T-cell (primary cell): Measurements from ENCODE around the gene PLEKHF1. TPM values are rescaled to one million over a fixed set of nuclear protein-coding genes. Genes with fewer than 3 reads are reported as not detected.
A peak's percentile ranks its signal among the peaks of the same experiment; 100 is the strongest.
"Not testable (repeated sequence)": the region's sequence is repeated elsewhere in the genome, so short reads cannot be mapped to it uniquely, and the experiment has no call there.

Experiments used
- ATAC-seq, 4 experiments: fragments of 200-7000 bp in 3 of 4; fragments of 150-1000 bp in 1 of 4; cut with Tn5 transposase; replicated peaks in 1 of 4; 1 replicate in 3 of 4; 2 replicates in 1 of 4; pipeline ENCODE4 v1.10.0; 2021; ENCODE audit warnings: moderate library complexity in 3 of 4, mild to moderate bottlenecking in 2 of 4, moderate number of reproducible peaks in 1 of 4
- CTCF ChIA-PET, 2 donors: fragments of 300-600 bp; sonication (Branson Sonifier 250); formaldehyde crosslinking; loops; one replicate each; lab custom pipeline; 2022; ENCODE audit warnings: antibody characterized with exemption in 2 of 2; lab: Charles Lee
- POLR2A ChIA-PET, 2 donors: fragments of 300-600 bp; sonication (Branson Sonifier 250); formaldehyde crosslinking; loops; one replicate each; lab custom pipeline; 2022; ENCODE audit warnings: antibody characterized with exemption in 2 of 2; lab: Charles Lee
- DNase-seq, 35 experiments: peaks; one replicate each; pipeline versions ENCODE4 v3.0.0 to v3.0.0-alpha.2; 2013 to 2023
- H3K27ac ChIP-seq: one replicate; pipeline ENCODE4 v1.5.1; 2013; ENCODE audit warnings: low read length
- H3K27me3 ChIP-seq, 2 experiments: replicated peaks in 1 of 2; 1 replicate in 1 of 2; 2 replicates in 1 of 2; pipeline versions ENCODE4 v1.6.1 to v1.7.0; 2013; ENCODE audit warnings: low read length in 1 of 2, mixed read lengths in 1 of 2; ENCODE audit not compliant: control insufficient read depth in 2 of 2, insufficient read depth in 2 of 2; ENCODE audit errors: extremely low read depth in 1 of 2
- H3K36me3 ChIP-seq, 2 donors: 1 replicate in 1 of 2; 2 replicates in 1 of 2; pipeline versions ENCODE4 v1.6.1 to v1.7.0; 2013; ENCODE audit warnings: low read length in 1 of 2; ENCODE audit not compliant: control insufficient read depth in 2 of 2, insufficient read depth in 1 of 2; ENCODE audit errors: extremely low read depth in 1 of 2
- H3K4me1 ChIP-seq, 2 experiments: 1 replicate in 1 of 2; 2 replicates in 1 of 2; pipeline versions ENCODE4 v1.6.1 to v1.7.0; 2013; ENCODE audit warnings: low read length in 2 of 2, mixed read lengths in 1 of 2; ENCODE audit not compliant: insufficient read depth in 2 of 2, control insufficient read depth in 1 of 2; ENCODE audit errors: extremely low read depth in 1 of 2
- H3K4me3 ChIP-seq, 2 donors: 1 replicate in 1 of 2; 2 replicates in 1 of 2; pipeline versions ENCODE4 v1.5.1 to v1.7.0; 2013; ENCODE audit warnings: mild to moderate bottlenecking in 2 of 2, low read length in 1 of 2, moderate library complexity in 1 of 2; ENCODE audit not compliant: control insufficient read depth in 1 of 2; ENCODE audit errors: extremely low read depth in 1 of 2
- H3K9me3 ChIP-seq: 2 replicates; pipeline ENCODE4 v1.7.0; 2013
- H3K27ac Mint-ChIP-seq, 2 donors: one replicate each; pipeline ENCODE4 v1.8.0; 2020 to 2021; ENCODE audit warnings: mild to moderate bottlenecking in 2 of 2, mixed read lengths in 2 of 2
- H3K27me3 Mint-ChIP-seq, 2 donors: one replicate each; pipeline ENCODE4 v1.8.0; 2021 to 2022; ENCODE audit warnings: mixed read lengths in 2 of 2
- H3K36me3 Mint-ChIP-seq: one replicate; pipeline ENCODE4 v1.8.0; 2021; ENCODE audit warnings: mixed read lengths
- H3K4me1 Mint-ChIP-seq, 3 donors: one replicate each; pipeline ENCODE4 v1.8.0; 2020 to 2022; ENCODE audit warnings: mixed read lengths in 3 of 3, mild to moderate bottlenecking in 1 of 3
- H3K4me3 Mint-ChIP-seq, 3 donors: one replicate each; pipeline ENCODE4 v1.8.0; 2020 to 2022; ENCODE audit warnings: mild to moderate bottlenecking in 3 of 3, mixed read lengths in 3 of 3, moderate library complexity in 3 of 3
- H3K9me3 Mint-ChIP-seq, 3 donors: one replicate each; pipeline ENCODE4 v1.8.0; 2020 to 2022; ENCODE audit warnings: mixed read lengths in 3 of 3
- WGBS: methylation state at CpG from one replicate; pipeline ENCODE4 v1.1.5; 2013; ENCODE audit warnings: missing lambda C conversion rate; ENCODE audit not compliant: insufficient coverage; 5-methylcytosine and 5-hydroxymethylcytosine counted together
- total RNA-seq, 35 experiments: library from RNA in 6 of 35; stranded (reverse) in 6 of 35; fragments of 120-200 nt in 1 of 35; gene quantifications; one replicate each; pipeline versions ENCODE4 v1.2.1 to v1.2.4 and lab custom pipeline; 2013 to 2026

Gene PLEKHF1
- total RNA-seq, 5 donors from 2014 or later (not counting 1 experiment from before 2014, with no cell fraction given) = 13.2 to 42.6 (median 34.5) TPM

DNA sequence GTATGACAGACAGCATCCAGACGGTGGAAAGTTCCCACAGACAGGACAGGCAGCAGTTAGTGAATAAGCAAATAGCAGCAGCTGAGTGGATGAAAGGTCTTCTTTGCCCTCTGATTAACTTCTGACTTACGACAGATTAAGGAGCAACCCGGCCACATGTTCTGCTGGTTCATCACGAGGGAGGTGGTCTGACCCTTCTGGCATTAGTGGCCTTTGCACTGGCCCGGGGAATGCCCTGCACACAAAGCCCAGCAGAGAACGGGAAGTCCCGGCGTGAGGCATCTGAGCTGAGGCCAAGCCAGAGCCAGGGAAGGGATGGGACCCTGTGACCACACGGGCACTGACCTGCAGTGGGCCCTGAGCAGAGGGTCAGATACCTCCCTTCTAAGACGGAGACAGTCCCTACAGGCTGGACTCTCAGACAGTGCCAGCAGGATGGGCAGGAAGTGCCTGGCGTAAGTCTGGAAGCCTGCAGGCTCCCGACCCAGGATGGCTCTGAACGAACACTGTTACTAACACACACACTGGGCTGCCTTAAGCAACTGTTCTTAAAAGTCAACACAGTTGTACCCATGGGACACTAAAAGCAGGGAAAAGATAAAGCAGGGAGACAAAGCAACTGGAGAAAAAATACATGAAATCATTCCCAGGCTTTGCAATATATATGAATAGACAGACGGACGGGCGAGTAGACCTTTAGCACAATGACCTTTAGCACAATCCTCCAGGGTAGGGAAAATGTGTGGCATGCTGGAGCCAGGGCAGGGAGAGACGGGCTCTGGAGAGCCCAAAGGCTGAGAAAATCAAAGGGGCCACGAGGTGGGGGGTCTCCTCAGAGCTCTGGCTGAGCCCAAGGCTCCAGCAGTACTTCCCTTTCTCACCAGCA lies 43.5 kb downstream of the PLEKHF1 start:
- ChIA-PET CTCF (no interaction called here), POLR2A (no interaction called here)
- Mint-ChIP-seq H3K27ac (peak overlapping the region; percentile 67 to 84), H3K27me3 (no peaks in the 10 kb centered on the region), H3K9me3 (no peaks in the 10 kb centered on the region), H3K4me1 (peaks cover 68 to 78% (median 73%) of the 10 kb centered on the region in 3 donors), H3K36me3 (peaks cover 28% of the 10 kb centered on the region), H3K4me3 (peak overlapping the region in 1 of 3 donors; percentile 46)
- H3K36me3 ChIP-seq = peaks cover 6 to 41% of the 10 kb centered on the region in 2 donors
- no peak overlapping the region for H3K4me3 ChIP-seq
- WGBS = 95% methylated on average over 10 of the region's 18 CpGs
- H3K27ac ChIP-seq = no peak overlapping the region
- ATAC-seq = no peak
- no peak for DNase-seq
- peaks cover 32 to 68% of the 10 kb centered on the region in 2 experiments for H3K4me1 ChIP-seq
- H3K27me3 ChIP-seq = no peaks in the 10 kb centered on the region
- no peaks in the 10 kb centered on the region for H3K9me3 ChIP-seq

DNA sequence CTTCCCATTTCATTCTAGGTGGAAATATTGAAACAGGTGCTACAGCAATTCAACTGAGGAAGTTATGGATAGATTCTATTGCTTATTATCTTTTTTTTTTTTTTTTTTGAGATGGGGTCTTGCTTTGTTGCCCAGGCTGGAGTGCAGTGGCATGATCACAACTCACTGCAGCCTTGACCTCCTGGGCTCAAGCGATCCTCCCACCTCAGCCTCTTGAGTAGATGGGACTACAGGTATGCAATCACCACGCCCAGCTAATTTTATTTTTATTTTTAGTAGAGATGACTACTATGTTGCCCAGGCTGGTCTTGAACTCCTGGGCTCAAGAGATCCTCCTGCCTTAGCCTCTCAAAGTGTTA lies 44.2 kb downstream of the PLEKHF1 start:
- CTCF ChIA-PET, ATAC-seq, DNase-seq, H3K27ac ChIP-seq, H3K27me3 ChIP-seq, H3K4me3 ChIP-seq, H3K27me3 Mint-ChIP-seq, H3K9me3 Mint-ChIP-seq, H3K9me3 ChIP-seq, POLR2A ChIA-PET: not testable (repeated sequence)
- peaks cover 72 to 84% (median 78%) of the 10 kb centered on the region in 3 donors for H3K4me1 Mint-ChIP-seq
- WGBS = no CpG with 5 or more reads among the region's 2 CpGs
- H3K36me3 ChIP-seq = peaks cover 6 to 38% of the 10 kb centered on the region in 2 donors
- peaks cover 36 to 74% of the 10 kb centered on the region in 2 experiments for H3K4me1 ChIP-seq
- H3K27ac Mint-ChIP-seq = peak overlapping the region in 1 of 2 donors; percentile 91
- peaks cover 27% of the 10 kb centered on the region for H3K36me3 Mint-ChIP-seq
- H3K4me3 Mint-ChIP-seq = peak overlapping the region in 1 of 3 donors; percentile 85

DNA sequence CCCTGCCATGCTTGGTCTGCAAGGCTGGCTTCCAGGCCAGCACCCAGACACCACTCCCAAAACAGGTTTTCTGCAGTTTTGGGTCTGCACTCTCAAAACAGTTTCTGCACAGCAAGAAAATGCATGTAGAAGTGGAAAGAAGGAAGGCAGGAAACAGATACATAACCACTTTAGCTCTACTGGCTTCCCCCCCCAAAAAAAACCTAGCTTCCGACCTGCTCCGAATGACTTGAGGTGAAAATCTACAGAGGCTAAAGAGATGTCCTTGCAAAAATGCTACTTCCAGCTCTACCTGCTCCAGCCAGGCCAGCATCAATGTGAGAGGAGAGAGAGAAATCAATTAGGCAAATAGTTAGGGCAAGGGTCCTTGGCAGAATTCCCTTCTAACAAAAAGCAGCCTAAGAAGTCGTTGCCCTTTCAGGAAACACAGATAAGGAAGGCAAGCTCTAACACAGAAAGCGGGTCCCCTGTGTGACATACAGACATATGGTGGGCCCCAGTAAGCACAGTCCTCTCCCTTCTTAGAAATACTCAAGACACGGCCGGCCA lies 46.4 kb downstream of the PLEKHF1 start:
- POLR2A ChIA-PET = no interaction called here
- CTCF ChIA-PET = interaction anchor here (0.6 to 3.8 kb wide), 10 partner anchors 9 to 159 kb away, joined by 3 to 15 read pairs (median 5); partner anchors contain the start of gene POP4 (in 1 of the 2)
- Mint-ChIP-seq H3K4me1 (peaks cover 76 to 79% (median 78%) of the 10 kb centered on the region in 3 donors), H3K4me3 (peak overlapping the region; percentile 58 to 85 (median 70)), H3K27ac (peak overlapping the region; percentile 91 to 97), H3K9me3 (no peaks in the 10 kb centered on the region), H3K27me3 (no peaks in the 10 kb centered on the region), H3K36me3 (peaks cover 11% of the 10 kb centered on the region)
- peak overlapping the region in 1 of 2 donors; percentile 24 for H3K4me3 ChIP-seq
- WGBS = 77% methylated on average over 3 of the region's 6 CpGs
- peaks cover 3 to 19% of the 10 kb centered on the region in 2 donors for H3K36me3 ChIP-seq
- DNase-seq (peak in 7 of 35 experiments; percentile 17 to 48 (median 30)), ATAC-seq (no peak)
- no peaks in the 10 kb centered on the region for H3K27me3 ChIP-seq
- peak overlapping the region; percentile 70 for H3K27ac ChIP-seq
- H3K9me3 ChIP-seq = no peaks in the 10 kb centered on the region
- H3K4me1 ChIP-seq = peaks cover 40 to 87% of the 10 kb centered on the region in 2 experiments

DNA sequence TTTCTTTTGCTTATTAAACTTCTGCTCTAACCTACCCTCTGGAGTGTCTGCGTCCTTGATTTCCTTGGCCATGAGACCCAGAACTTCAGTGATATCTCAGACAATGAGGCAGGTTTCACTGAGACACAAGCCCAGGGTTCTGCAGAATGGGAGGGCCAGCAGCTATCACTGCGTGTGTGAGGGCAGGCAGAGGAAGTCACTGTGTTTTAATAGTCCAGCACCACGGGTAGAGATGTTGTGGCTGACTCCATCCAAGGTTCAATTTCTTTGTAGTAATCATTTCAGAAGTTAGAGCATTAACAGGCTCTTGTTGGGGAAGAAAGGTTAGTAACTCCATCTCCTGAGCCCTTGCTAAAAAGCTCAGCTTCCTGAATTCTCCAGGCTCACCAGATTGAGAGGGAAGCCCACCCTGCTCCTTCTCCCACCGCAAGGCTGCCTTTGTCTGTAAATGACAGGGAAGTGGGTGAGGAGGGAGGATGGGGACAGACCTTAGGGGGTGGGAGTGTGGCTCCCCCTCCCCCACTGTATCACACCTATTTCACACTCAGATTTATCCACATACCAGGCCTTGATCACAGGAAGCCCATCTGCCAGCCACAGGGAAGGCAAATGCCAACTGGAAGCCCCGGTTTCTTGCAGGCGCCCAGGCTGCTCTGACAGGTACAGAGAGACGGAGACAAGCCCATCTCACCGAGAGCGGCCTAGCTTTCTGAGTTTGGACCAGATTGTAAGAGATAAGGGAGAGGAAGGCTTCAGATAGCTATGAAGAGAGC lies 47.7 kb downstream of the PLEKHF1 start:
- H3K9me3 ChIP-seq = no peaks in the 10 kb centered on the region
- peaks cover 3% of the 10 kb centered on the region for H3K36me3 Mint-ChIP-seq
- ATAC-seq (no peak), DNase-seq (peak in 1 of 35 experiments; percentile 37)
- H3K4me3 ChIP-seq = peak overlapping the region; percentile 51 to 71
- POLR2A ChIA-PET = interaction anchor here (0.6 to 4.2 kb wide), 7 partner anchors 39 to 229 kb away, joined by 3 to 25 read pairs (median 3); partner anchors contain the start of gene POP4 (in 2 of the 2)
- no peaks in the 10 kb centered on the region for H3K9me3 Mint-ChIP-seq
- H3K27me3 Mint-ChIP-seq = no peaks in the 10 kb centered on the region
- H3K36me3 ChIP-seq = peaks cover 0 to 10% of the 10 kb centered on the region in 2 donors
- peaks cover 40 to 82% of the 10 kb centered on the region in 2 experiments for H3K4me1 ChIP-seq
- peak overlapping the region; percentile 91 to 97 for H3K27ac Mint-ChIP-seq
- peak overlapping the region; percentile 85 to 89 (median 85) for H3K4me3 Mint-ChIP-seq
- peak overlapping the region; percentile 70 for H3K27ac ChIP-seq
- CTCF ChIA-PET = interaction anchor here (0.8 to 3.8 kb wide), 9 partner anchors 18 to 106 kb away, joined by 3 to 25 read pairs (median 6); partner anchors contain the start of gene POP4 (in 1 of the 2)
- H3K27me3 ChIP-seq = no peaks in the 10 kb centered on the region
- 30% methylated on average over 2 of the region's 9 CpGs for WGBS
- peaks cover 74 to 80% (median 75%) of the 10 kb centered on the region in 3 donors for H3K4me1 Mint-ChIP-seq

DNA sequence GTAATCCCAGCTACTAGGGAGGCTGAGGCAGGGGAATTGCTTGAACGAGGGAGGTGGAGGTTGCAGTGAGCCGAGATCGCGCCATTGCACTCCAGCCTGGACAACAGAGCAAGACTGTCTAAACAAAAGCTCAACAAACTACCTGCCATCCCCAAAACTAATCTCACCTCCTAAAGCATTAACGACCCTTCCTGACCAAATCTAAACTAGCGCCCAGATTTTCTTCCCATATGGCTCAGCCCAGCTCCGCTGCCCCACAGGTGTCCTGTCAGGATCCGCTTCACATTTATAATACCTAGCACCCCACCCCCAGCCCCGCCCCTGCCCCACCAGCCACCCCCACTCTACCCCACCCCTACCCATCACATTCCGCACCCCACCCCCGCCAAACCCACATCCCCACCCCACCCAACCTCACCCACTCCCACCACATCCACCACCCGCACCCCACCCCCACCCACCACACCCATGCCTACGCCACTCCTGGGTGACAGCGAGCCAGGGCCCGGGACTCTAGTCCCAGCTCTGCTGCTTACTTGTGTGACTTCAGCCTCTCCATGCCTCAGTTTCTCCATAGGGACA lies 49.2 kb downstream of the PLEKHF1 start:
- H3K9me3 Mint-ChIP-seq = no peaks in the 10 kb centered on the region
- H3K27me3 Mint-ChIP-seq = no peaks in the 10 kb centered on the region
- Histone ChIP-seq H3K36me3 (peaks cover 0 to 3% of the 10 kb centered on the region in 2 donors), H3K27ac (peak overlapping the region; percentile 90), H3K4me1 (peaks cover 36 to 68% of the 10 kb centered on the region in 2 experiments), H3K9me3 (no peaks in the 10 kb centered on the region), H3K27me3 (no peaks in the 10 kb centered on the region), H3K4me3 (peak overlapping the region; percentile 63 to 71)
- POLR2A ChIA-PET = interaction anchor here (0.6 to 4.2 kb wide), 5 partner anchors 10 to 108 kb away, joined by 3 to 25 read pairs (median 3); partner anchors contain the start of gene POP4 (in 1 of the 2)
- peak overlapping the region; percentile 91 to 97 for H3K27ac Mint-ChIP-seq
- peaks cover 63 to 67% (median 64%) of the 10 kb centered on the region in 3 donors for H3K4me1 Mint-ChIP-seq
- peak overlapping the region; percentile 85 to 89 (median 85) for H3K4me3 Mint-ChIP-seq
- DNase-seq (peak in 31 of 35 experiments; percentile 37 to 75 (median 63)), ATAC-seq (peak; percentile 55 to 61 (median 57))
- 0% methylated on average over 2 of the region's 15 CpGs for WGBS
- H3K36me3 Mint-ChIP-seq = peaks cover 3% of the 10 kb centered on the region
- CTCF ChIA-PET = interaction anchor here (0.6 to 3.9 kb wide), 15 partner anchors 9 to 227 kb away, joined by 3 to 36 read pairs (median 6); partner anchors contain the start of genes POP4 (in 1 of the 2) and URI1 (in 1 of the 2)
